ENCODE data around the gene CHMP4A.

DNA sequence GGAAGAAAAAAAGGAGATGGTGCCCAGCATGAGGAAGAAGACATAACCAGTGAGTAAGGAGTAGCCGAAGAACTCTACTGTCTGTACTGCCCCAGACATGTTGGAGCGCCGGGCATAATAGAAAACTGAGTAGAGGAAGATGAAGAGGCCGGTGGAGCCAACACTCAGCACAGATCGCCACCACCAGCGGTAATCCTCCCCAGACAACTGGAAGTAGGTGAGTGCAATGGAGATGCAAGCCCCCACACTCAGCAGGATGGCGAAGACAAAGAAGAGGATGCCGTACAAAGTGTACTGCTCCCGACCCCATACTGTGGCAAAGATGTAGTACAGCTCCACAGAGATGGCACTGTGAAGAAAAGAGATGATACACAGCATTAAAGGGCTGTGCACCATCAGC is 23.8 kb downstream of the CHMP4A start:
- TF ChIP-seq, protein P1, sequence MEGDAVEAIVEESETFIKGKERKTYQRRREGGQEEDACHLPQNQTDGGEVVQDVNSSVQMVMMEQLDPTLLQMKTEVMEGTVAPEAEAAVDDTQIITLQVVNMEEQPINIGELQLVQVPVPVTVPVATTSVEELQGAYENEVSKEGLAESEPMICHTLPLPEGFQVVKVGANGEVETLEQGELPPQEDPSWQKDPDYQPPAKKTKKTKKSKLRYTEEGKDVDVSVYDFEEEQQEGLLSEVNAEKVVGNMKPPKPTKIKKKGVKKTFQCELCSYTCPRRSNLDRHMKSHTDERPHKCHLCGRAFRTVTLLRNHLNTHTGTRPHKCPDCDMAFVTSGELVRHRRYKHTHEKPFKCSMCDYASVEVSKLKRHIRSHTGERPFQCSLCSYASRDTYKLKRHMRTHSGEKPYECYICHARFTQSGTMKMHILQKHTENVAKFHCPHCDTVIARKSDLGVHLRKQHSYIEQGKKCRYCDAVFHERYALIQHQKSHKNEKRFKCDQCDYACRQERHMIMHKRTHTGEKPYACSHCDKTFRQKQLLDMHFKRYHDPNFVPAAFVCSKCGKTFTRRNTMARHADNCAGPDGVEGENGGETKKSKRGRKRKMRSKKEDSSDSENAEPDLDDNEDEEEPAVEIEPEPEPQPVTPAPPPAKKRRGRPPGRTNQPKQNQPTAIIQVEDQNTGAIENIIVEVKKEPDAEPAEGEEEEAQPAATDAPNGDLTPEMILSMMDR (IDR thresholded peaks at IDR 0.05; ENCODE audit: poor library complexity): no peak
- TF ChIP-seq EZH2phosphoT487 (IDR thresholded peaks at IDR 0.05; ENCODE audit: low read depth, severe bottlenecking, unreplicated experiment): no peak
